Measurements from ENCODE around the gene CENATAC.
"Not testable (repeated sequence)": the region's sequence is repeated elsewhere in the genome, so short reads cannot be mapped to it uniquely, and the experiment has no call there.

CENATAC gene

DNA sequence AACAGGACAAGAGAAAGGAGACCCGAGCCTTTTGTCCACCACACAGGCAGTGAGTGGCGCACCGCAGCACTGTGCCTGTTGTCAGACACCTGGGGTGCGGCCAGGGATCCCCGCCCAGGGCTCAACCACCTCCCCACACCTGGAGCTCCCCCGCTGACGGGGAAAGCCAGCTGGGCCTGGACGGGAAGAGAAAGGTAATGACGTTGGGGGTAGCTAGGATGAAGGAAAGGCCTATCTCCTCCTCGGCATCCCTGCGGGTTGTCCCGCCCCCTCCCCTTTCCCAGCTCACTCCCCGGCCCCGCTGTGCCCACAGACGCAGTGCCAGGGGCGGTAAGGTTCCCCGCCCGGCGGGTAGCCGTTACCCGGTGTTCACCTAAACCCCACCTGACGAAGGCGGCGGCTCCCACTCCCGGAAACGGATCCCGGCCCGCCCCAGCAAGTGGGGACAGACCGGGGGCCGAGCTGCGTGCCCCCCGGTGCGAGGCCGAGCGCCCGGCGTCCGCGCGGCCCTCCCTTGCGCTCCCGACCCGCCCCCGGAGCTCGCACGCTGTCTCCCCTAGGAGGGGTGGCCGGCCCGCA lies 58.6 kb downstream of the CENATAC start:
- DNase-seq = peak; percentile 67

- DNase-seq = peak; percentile 98
Observed at GRCh38 chr11:119057000-119057769, 59.2 kb downstream of the CENATAC start, which contains the start of gene HYOU1. TSS of gene HYOU1 (minus strand) at chr11:119057205. CDS start at chr11:119056160, 1,045 bp downstream.

GRCh38 chr11:119059128-119059527 lies 61.2 kb downstream of the CENATAC start:
- not testable (repeated sequence) for DNase-seq

DNA sequence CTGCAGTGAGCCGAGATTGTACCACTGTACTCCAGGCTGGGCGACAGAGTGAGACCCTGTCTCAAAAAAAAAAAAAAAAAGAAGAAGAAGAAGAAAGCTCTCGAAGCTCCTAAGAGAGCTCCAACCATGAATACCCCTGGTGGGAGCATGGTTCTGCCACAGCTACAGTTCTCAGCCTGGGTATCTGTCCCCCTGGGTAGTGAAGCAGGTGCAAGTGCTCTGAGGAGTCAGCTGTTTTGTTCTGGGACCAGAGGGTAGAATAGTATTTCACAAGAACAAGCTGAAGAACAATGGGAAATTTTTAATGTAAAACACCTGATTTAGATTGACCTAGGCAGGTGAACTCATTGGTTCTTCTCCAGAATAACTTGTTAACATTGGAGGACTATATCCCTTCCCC lies 63.3 kb downstream of the CENATAC start:
- no peak for DNase-seq

DNA sequence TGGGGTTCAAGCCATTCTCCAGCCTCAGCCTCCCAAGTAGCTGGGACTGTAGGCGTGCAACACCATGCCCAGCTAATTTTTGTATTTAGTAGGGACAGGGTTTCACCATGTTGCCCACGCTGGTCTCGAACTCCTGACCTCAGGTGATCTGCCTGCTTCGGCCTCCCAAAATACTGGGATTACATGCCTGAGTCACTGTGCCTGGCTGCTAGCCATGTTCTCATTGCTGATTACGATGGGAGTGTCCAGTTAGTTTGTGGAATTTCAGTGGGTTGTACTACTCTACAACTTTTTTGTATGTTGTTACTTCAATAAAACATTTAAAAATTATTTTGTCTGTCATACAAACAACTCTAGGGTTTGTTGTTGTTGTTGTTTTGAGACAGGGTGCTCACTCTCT lies 64.8 kb downstream of the CENATAC start:
- no peak for DNase-seq

DNA sequence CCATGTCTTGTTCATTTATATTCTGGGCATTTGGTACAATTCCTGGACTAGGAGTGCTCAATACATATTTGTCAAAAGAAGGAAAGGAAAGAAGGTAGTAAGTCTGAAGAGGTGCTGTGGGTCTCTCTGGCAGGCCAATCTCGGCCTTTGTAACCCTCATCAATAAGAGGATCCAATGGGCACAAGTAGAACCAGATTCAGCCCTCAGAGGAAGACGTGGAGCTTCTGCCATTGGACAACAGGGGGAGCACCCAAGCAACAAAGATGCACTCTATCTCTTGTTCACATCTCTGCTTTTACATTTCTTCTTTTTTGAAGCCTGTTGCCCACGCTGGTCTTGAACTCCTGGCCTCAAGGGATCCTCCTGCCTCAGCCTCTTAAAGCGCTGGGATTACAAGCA lies 67.4 kb downstream of the CENATAC start:
- DNase-seq = peak; percentile 67
